Measurements from ENCODE around the gene MLYCD. TPM values are rescaled to one million over a fixed set of nuclear protein-coding genes. Genes with fewer than 3 reads are reported as not detected.
A peak's percentile ranks its signal among the peaks of the same experiment; 100 is the strongest.

MLYCD gene
- total and polyA plus RNA-seq, 4 donors, result 1.6 to 9.2 (median 6.8) TPM

DNA sequence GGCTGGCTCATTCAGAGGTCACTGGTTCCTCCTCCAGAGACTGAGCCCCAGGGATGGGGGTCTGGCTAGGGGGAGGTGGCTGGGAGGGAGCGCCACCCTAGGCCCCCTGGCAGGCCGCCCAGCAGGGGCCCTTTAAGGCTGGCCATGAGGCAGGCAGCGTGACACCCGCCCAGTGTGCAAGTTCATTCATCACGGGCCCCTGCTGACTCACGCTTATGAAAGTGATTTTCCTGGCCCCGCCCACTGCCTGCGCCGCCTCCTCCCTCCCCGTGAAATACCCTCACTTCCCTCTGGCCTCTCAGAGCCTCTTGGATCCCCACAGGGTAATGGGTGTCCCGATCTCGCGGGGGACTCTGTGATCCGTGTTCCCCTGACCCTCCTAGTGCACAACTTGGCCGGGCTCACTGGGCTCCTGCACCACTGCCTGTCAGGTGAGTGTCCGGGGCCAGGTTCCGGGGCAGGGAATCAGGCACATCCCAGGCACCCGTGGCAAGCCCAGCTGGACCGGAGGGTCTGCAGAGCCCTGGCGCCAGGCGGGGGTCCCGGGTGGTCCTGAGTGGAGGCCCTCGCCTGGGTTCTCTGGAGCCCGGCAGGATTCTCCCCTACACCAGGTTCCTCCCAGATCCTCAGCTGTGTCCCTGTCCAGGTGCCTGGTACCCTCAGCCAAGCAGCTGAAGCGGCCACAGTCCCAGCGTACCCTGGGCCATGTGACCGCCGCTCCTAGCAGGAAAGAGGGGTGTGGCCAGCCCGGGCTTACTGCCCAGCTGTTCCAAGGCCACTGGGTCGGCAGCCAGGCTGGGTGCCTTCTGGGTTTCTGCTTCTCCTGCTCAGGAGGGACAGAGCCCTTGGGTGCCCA, 54.3 kb downstream of the MLYCD start, which contains the start of gene OSGIN1:
Gene OSGIN1, plus strand, starts transcription at position 301 of the 856 bp plus-strand sequence. CDS start 4,432 bp downstream, outside the sequence.
- intact Hi-C loops (cut with DNase I), result loop anchor here in 1 of 2 donors (5.0 kb wide), 1 partner anchor 234 kb away; the partner anchor contains the start of gene TAF1C
- no peaks in the 10 kb centered on the region for H3K36me3 ChIP-seq (ENCODE audit: control insufficient read depth in 1 of 2, insufficient read depth in 2 of 2, low read length in 1 of 2)
- no peaks in the 10 kb centered on the region for H3K4me1 ChIP-seq (ENCODE audit: control insufficient read depth in 1 of 2, insufficient read depth in 2 of 2, low read length in 2 of 2)
- no peaks in the 10 kb centered on the region for H3K27me3 ChIP-seq (ENCODE audit: control insufficient read depth in 1 of 2, insufficient read depth in 2 of 2, low read length in 1 of 2)
- no peaks in the 10 kb centered on the region for H3K9me3 ChIP-seq (ENCODE audit: control insufficient read depth, low read length)
- peak; percentile 94 for ATAC-seq (ENCODE audit: low FRiP score)
- peak within 1 kb of the TSS in 1 of 2 donors; percentile 93 for H3K27ac ChIP-seq (ENCODE audit: low read depth in 1 of 2, low read length in 2 of 2)
- peak within 1 kb of the TSS; percentile 41 to 55 for H3K4me3 ChIP-seq (ENCODE audit: low read length in 2 of 2)
- 0 to 1% methylated on average over 29 to 30 of the region's 30 CpGs for WGBS, 2 donors
- peak; percentile 98 for DNase-seq

DNA sequence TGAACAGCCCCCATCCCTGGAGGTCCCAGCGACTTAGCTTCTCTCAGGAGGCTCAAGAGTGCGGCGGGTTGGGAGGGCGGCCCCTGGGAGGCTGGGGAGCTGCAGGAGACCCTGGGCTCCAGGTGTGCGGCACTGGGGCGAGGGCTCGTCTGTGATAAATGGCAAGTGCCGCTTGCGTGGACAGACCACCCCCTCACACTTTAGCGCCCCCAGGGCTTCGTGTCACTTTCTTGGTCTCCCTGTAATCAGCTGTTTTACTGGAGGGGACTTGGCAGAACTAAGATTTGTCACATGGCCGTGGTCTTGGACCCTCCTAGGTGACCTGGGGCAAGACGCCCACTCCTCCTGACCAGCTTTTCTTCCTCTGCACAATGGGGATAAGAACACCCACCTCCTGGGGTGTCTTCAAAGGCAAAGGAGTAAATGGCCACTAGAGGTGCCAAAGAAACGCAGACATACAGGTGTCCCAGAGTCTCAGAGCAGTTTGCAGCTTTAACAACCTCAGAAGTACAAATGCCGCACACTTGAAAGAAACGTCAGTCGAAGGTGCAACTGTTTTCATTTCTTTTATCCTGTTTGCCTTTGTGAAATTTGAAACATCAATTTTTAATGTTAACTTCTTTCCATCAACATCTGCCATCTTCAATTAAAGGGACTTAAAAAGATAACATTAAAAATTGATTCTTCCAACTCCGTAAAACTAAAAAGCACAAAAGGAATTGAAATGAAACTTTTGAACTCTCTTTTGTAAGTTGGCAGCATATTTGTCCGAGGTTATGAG, 55.1 kb downstream of the MLYCD start:
- intact Hi-C loops (cut with DNase I), result loop anchor here in 1 of 2 donors (5.0 kb wide), 1 partner anchor 233 kb away; the partner anchor contains the start of gene TAF1C
- 8 to 9% methylated on average over 19 of the region's 19 CpGs for WGBS, 2 donors
- DNase-seq, result no peak
- Histone ChIP-seq H3K27ac (ENCODE audit: low read depth in 1 of 2, low read length in 2 of 2) (peak overlapping the region in 1 of 2 donors; percentile 93), H3K9me3 (ENCODE audit: control insufficient read depth, low read length) (no peaks in the 10 kb centered on the region), H3K36me3 (ENCODE audit: control insufficient read depth in 1 of 2, insufficient read depth in 2 of 2, low read length in 1 of 2) (no peaks in the 10 kb centered on the region), H3K4me3 (ENCODE audit: low read length in 2 of 2) (peak overlapping the region in 1 of 2 donors; percentile 55), H3K4me1 (ENCODE audit: control insufficient read depth in 1 of 2, insufficient read depth in 2 of 2, low read length in 2 of 2) (no peaks in the 10 kb centered on the region), H3K27me3 (ENCODE audit: control insufficient read depth in 1 of 2, insufficient read depth in 2 of 2, low read length in 1 of 2) (no peaks in the 10 kb centered on the region)
- no peak for ATAC-seq (ENCODE audit: low FRiP score)

DNA sequence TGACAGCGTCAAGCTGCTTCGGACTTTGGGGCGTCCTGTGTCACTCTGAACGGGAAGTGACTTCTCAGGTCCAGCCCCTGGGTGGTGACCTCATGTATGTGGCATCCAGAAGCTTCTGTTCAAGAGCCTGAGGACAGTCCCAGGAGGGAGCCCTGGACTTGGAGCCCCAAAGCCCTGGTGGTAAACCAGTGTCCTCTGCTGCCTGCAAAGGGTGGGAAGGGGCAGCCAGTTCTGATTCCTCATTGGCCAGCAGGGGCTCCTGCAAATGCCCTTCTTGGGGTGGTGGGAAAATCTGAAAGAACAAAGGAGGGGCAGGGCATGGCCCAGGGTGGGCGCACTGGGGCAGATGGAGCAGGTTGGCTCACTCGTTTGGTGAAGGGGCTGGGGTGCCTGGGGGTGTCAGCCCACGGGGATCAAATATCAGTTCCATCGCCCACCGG, 55.7 kb downstream of the MLYCD start:
- no peaks in the 10 kb centered on the region for H3K4me1 ChIP-seq (ENCODE audit: control insufficient read depth in 1 of 2, insufficient read depth in 2 of 2, low read length in 2 of 2)
- DNase-seq (peak; percentile 84 to 90), ATAC-seq (ENCODE audit: low FRiP score) (peak; percentile 45)
- 47 to 51% methylated on average over 9 of the region's 9 CpGs for WGBS, 2 donors
- peak overlapping the region in 1 of 2 donors; percentile 41 for H3K27ac ChIP-seq (ENCODE audit: low read depth in 1 of 2, low read length in 2 of 2)
- H3K36me3 ChIP-seq (ENCODE audit: control insufficient read depth in 1 of 2, insufficient read depth in 2 of 2, low read length in 1 of 2), result no peaks in the 10 kb centered on the region
- no peaks in the 10 kb centered on the region for H3K9me3 ChIP-seq (ENCODE audit: control insufficient read depth, low read length)
- intact Hi-C loops (cut with DNase I), result loop anchor here (5.0 kb wide), 2 partner anchors 108 to 233 kb away; partner anchors contain the start of gene TAF1C (in 1 of the 2)
- no peaks in the 10 kb centered on the region for H3K27me3 ChIP-seq (ENCODE audit: control insufficient read depth in 1 of 2, insufficient read depth in 2 of 2, low read length in 1 of 2)
- no peak overlapping the region for H3K4me3 ChIP-seq (ENCODE audit: low read length in 2 of 2)

DNA sequence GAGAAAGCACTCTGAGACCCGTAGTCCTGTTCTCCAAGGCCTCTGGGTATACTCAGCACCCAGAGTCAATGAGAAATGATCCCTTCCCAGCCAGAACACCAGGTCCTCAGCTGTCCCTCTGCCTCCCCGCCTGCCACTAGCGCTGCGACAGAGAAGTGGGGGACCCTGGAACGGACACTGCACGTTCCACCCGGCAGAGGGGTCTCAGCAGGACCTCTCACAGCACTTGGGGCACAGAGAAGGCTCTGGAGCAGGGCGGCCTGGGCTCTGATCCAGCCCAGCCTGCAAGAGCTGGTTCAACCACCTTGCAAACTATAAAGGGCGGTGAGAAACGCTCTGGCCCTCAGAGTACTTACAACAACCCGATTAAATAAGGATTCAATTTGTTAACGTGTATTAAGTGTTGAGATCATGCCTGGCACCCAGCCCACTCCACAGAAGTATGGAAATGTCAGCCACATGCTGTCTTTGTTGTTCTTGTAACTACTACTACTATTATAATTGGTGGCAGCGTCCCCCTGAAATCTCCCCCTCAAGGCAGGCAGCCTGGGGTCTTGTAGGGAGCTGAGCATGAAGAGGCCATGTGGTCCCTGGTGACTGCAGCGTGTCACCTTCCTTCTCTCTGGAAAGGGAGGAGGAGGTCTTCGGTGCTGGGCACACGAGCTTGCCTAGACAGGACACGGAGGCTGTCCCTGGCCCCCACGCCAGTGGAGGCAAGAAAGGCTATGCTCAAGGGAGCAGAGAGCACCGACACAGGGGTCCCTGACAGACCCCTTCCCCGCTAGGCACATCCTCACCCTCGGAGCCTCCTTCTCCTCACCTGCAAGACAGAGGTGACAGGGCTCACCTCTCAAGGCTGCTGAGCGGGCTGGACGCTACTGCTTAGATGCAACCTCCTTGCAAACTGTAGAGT, 56.6 kb downstream of the MLYCD start:
- DNase-seq, result no peak
- Histone ChIP-seq H3K27ac (ENCODE audit: low read depth in 1 of 2, low read length in 2 of 2) (peak overlapping the region in 1 of 2 donors; percentile 41), H3K36me3 (ENCODE audit: control insufficient read depth in 1 of 2, insufficient read depth in 2 of 2, low read length in 1 of 2) (peaks cover 0 to 5% of the 10 kb centered on the region in 2 donors), H3K4me1 (ENCODE audit: control insufficient read depth in 1 of 2, insufficient read depth in 2 of 2, low read length in 2 of 2) (no peaks in the 10 kb centered on the region), H3K27me3 (ENCODE audit: control insufficient read depth in 1 of 2, insufficient read depth in 2 of 2, low read length in 1 of 2) (no peaks in the 10 kb centered on the region), H3K9me3 (ENCODE audit: control insufficient read depth, low read length) (no peaks in the 10 kb centered on the region), H3K4me3 (ENCODE audit: low read length in 2 of 2) (no peak overlapping the region)
- no peak for ATAC-seq (ENCODE audit: low FRiP score)
- WGBS, 2 donors, result 74 to 83% methylated on average over 23 of the region's 23 CpGs
- intact Hi-C loops (cut with DNase I), result loop anchor here (1.0 to 5.0 kb wide), 2 partner anchors 107 kb away; no protein-coding TSS in a partner anchor

DNA sequence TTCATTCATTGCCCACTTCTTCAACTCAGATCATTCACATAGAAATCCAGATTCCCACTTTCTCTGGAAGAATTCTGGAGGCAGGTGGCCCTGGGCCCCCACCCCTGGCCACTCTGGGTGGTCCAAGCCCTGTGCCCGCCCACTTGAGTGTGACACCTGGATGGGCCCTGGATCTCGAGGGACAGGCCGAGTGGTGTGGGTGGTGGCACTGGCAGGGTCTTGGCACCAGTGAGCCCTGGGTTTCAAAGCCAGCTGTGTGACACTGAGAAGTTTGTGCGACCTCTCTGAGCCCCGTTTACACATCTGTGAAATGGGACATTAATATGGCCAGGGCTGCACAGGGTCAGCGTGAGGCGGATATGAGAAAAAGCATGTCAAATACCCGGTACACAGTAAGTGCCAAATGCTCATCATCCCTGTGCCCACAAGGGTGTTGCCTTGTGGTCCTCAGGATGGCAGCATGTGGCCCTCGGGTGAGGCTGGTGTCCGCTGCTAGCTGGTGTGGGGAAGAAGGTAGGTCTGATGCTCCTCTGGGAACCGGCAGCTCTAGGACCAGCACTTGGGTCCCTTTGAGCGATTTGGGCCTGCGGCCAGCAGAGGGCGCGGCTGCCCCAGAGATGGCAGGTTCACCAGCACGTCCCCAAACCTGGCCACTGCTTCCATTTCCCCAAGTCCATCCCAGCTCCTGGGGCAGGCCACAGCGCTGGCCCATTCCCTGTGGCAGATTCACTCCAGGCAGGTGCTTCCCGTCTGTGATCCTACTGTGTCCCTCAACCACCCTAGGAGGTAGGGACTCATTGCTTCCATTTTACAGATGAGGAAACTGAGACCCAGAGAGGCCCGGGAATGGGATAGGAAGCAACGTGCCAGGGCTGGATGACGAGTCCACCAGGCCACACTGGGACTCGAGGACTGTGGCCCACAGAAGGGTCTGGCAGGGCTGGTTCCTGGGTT, 57.7 kb downstream of the MLYCD start:
- peaks cover 0 to 5% of the 10 kb centered on the region in 2 donors for H3K36me3 ChIP-seq (ENCODE audit: control insufficient read depth in 1 of 2, insufficient read depth in 2 of 2, low read length in 1 of 2)
- intact Hi-C loops (cut with DNase I), result loop anchor here (1.0 to 5.0 kb wide), 2 partner anchors 106 kb away; no protein-coding TSS in a partner anchor
- 50 to 51% methylated on average over 22 of the region's 22 CpGs for WGBS, 2 donors
- no peaks in the 10 kb centered on the region for H3K9me3 ChIP-seq (ENCODE audit: control insufficient read depth, low read length)
- DNase-seq (peak; percentile 88 to 95), ATAC-seq (ENCODE audit: low FRiP score) (no peak)
- no peaks in the 10 kb centered on the region for H3K27me3 ChIP-seq (ENCODE audit: control insufficient read depth in 1 of 2, insufficient read depth in 2 of 2, low read length in 1 of 2)
- H3K4me1 ChIP-seq (ENCODE audit: control insufficient read depth in 1 of 2, insufficient read depth in 2 of 2, low read length in 2 of 2), result no peaks in the 10 kb centered on the region
- no peak overlapping the region for H3K27ac ChIP-seq (ENCODE audit: low read depth in 1 of 2, low read length in 2 of 2)
- no peak overlapping the region for H3K4me3 ChIP-seq (ENCODE audit: low read length in 2 of 2)

DNA sequence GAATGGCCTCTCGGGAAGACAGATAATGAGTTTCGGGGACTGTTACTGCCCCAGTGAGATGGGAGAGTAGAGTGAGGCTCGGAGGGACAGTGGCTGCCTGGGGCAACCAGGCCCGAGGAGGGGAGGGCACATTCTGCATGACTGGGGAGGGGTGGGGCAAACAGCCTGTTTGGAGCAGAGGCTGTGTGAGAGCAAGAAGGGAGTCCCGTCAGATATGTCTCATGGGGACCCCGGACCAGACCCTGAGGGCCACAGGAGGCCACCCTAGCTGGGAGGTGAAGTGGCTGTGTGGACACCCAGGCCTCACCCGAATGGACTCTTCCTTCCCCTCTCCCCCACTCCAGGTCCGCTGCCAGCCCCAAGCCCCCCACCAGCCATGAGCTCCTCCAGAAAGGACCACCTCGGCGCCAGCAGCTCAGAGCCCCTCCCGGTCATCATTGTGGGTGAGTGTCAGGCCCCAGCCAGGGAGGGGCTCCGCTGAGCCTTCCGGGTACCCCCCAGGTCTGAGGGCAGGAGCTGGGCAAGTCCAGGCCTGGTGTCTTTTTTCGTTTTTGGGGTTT, 58.5 kb downstream of the MLYCD start:
- Histone ChIP-seq H3K4me1 (ENCODE audit: control insufficient read depth in 1 of 2, insufficient read depth in 2 of 2, low read length in 2 of 2) (no peaks in the 10 kb centered on the region), H3K36me3 (ENCODE audit: control insufficient read depth in 1 of 2, insufficient read depth in 2 of 2, low read length in 1 of 2) (peaks cover 0 to 5% of the 10 kb centered on the region in 2 donors), H3K4me3 (ENCODE audit: low read length in 2 of 2) (no peak overlapping the region), H3K9me3 (ENCODE audit: control insufficient read depth, low read length) (no peaks in the 10 kb centered on the region), H3K27ac (ENCODE audit: low read depth in 1 of 2, low read length in 2 of 2) (no peak overlapping the region), H3K27me3 (ENCODE audit: control insufficient read depth in 1 of 2, insufficient read depth in 2 of 2, low read length in 1 of 2) (no peaks in the 10 kb centered on the region)
- WGBS, 2 donors, result 89 to 90% methylated on average over 14 of the region's 14 CpGs
- intact Hi-C loops (cut with DNase I), result loop anchor here in 1 of 2 donors (5.0 kb wide), 1 partner anchor 105 kb away; no protein-coding TSS in a partner anchor
- ATAC-seq (ENCODE audit: low FRiP score) (no peak), DNase-seq (no peak)
